ENCODE measurements around the gene CNTNAP4.

GRCh38 chr16:76246587-76246986 lies 30.6 kb upstream of the CNTNAP4 start:
- TF ChIP-seq CTCF (conservative IDR thresholded peaks at IDR 0.05) (no peak), ZFX (IDR thresholded peaks at IDR 0.05) (no peak)
